ENCODE results near the gene PTPRK.

GRCh38 chr6:128558924-128559323 is 38.5 kb upstream of the PTPRK start:
- TF ChIP-seq EZH2 (IDR thresholded peaks at IDR 0.05; ENCODE audit: borderline replicate concordance, low read length) (no peak), CTCF (conservative IDR thresholded peaks at IDR 0.05 in 1 of 2, IDR thresholded peaks at IDR 0.05 in 1 of 2; ENCODE audit: extremely low read depth in 1 of 2, insufficient read depth in 1 of 2, low read depth in 1 of 2, low read length in 2 of 2) (no peak)
